ENCODE data around the gene SCFD2. TPM values are rescaled to one million over a fixed set of nuclear protein-coding genes. Genes with fewer than 3 reads are reported as not detected.
A peak's percentile ranks its signal among the peaks of the same experiment; 100 is the strongest.

Gene SCFD2
- total and polyA plus RNA-seq, 8 donors = 11.4 to 26.6 (median 13.7) TPM

DNA sequence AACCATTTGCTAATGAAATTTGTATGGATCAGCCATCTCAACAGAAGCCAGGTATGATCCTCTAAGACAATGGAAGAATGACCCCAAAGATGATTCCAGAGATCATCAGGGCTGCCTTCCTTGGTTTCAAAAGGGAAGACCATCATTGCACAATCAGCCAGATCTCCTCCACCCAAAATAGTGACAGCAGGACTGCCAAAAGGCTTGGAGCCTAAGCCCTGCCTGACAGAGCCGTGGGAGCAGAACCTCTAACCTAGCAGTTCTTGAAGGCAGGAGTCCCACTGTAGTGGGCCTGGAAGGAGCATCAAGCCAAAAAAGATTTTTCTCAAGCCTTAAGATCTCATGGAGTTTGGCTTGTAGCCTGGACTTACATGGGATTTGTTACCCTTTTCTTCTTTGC, 277.7 kb downstream of the SCFD2 start:
- no peak overlapping the region for H3K27ac ChIP-seq

DNA sequence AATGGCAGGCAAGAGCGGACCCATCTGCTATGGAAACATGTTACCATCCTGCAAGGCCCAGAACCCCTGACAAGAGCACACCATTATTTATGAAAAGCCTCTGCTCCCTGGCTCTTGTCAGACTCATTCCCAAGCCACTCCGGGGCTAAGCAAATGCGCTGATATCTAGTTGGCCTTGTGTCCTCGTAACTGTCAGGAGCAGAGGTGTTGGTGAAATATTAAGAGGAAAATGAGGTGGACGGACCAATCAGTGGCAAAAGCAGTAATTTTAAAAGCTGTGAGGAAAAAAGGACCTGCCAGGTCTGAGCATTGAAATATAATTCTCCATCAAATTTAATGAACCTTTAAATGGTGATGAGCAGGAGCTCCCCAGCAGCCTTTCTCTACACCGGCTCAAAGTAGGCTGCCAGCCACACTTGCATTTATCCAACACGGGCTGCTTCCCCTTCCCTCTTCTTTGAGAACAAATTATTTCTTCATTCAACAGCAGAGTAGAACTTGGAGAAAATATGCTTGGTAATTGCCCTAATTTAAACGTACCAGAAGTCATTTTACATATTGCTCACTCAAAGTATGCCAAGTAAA, 289.4 kb downstream of the SCFD2 start:
- TF ChIP-seq, protein P1, sequence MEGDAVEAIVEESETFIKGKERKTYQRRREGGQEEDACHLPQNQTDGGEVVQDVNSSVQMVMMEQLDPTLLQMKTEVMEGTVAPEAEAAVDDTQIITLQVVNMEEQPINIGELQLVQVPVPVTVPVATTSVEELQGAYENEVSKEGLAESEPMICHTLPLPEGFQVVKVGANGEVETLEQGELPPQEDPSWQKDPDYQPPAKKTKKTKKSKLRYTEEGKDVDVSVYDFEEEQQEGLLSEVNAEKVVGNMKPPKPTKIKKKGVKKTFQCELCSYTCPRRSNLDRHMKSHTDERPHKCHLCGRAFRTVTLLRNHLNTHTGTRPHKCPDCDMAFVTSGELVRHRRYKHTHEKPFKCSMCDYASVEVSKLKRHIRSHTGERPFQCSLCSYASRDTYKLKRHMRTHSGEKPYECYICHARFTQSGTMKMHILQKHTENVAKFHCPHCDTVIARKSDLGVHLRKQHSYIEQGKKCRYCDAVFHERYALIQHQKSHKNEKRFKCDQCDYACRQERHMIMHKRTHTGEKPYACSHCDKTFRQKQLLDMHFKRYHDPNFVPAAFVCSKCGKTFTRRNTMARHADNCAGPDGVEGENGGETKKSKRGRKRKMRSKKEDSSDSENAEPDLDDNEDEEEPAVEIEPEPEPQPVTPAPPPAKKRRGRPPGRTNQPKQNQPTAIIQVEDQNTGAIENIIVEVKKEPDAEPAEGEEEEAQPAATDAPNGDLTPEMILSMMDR (IDR thresholded peaks at IDR 0.05) = no peak
- no peaks in the 10 kb centered on the region for H3K9me3 ChIP-seq
- no peaks in the 10 kb centered on the region for H3K4me1 ChIP-seq
- intact Hi-C loops (cut with DNase I) = no loop called here
- peak in 2 of 4 donors; percentile 75 to 82 for DNase-seq
- H3K4me3 ChIP-seq = no peak overlapping the region
- ATAC-seq = no peak
- H3K27me3 ChIP-seq = no peaks in the 10 kb centered on the region
- no peak overlapping the region for H3K27ac ChIP-seq
- H3K36me3 ChIP-seq = no peaks in the 10 kb centered on the region

More for the DNA sequence above, 277.7 kb downstream of the SCFD2 start:
- H3K36me3 ChIP-seq = no peaks in the 10 kb centered on the region
- no peak for ATAC-seq
- H3K9me3 ChIP-seq = peaks cover 0 to 34% of the 10 kb centered on the region in 2 donors
- H3K27me3 ChIP-seq = no peaks in the 10 kb centered on the region
- no peak for DNase-seq
- intact Hi-C loops (cut with DNase I) = no loop called here
- TF ChIP-seq, protein P1 (IDR thresholded peaks at IDR 0.05) = no peak
- H3K4me3 ChIP-seq = no peak overlapping the region
- no peaks in the 10 kb centered on the region for H3K4me1 ChIP-seq

DNA sequence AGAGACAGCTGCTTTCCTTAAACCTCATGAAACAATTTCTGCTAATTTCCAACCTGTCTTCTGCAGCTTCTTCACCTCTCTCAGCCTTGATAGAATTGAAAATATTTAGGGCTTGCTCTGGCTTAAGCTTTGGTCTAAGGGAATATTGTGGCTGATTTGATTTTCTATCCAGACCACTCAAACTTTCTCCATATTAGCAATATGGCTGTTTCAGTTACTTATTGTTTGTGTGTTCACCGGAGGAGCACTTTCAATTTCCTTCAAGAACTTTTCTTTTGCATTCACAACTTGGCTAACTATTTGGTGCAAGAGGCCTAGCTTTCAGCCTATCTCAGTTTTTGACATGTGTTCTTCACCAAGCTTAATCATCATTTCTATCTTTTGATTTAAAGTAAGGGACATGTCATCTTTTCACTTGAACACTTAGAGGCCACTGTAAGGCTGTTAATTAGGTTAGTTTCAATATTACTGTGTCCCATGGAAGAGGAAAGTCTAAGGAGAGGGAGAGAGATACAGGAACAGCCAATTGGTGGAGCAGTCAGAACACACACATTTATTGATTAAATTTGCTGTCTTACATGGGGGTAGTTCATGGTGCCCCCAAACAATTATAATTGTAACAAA, 290.6 kb downstream of the SCFD2 start:
- no peak overlapping the region for H3K27ac ChIP-seq
- ATAC-seq = no peak
- H3K36me3 ChIP-seq = no peaks in the 10 kb centered on the region
- DNase-seq = no peak
- no peaks in the 10 kb centered on the region for H3K27me3 ChIP-seq
- no peak overlapping the region for H3K4me3 ChIP-seq
- H3K4me1 ChIP-seq = no peaks in the 10 kb centered on the region
- intact Hi-C loops (cut with DNase I) = no loop called here
- no peaks in the 10 kb centered on the region for H3K9me3 ChIP-seq
- TF ChIP-seq, protein P1 (IDR thresholded peaks at IDR 0.05) = no peak

DNA sequence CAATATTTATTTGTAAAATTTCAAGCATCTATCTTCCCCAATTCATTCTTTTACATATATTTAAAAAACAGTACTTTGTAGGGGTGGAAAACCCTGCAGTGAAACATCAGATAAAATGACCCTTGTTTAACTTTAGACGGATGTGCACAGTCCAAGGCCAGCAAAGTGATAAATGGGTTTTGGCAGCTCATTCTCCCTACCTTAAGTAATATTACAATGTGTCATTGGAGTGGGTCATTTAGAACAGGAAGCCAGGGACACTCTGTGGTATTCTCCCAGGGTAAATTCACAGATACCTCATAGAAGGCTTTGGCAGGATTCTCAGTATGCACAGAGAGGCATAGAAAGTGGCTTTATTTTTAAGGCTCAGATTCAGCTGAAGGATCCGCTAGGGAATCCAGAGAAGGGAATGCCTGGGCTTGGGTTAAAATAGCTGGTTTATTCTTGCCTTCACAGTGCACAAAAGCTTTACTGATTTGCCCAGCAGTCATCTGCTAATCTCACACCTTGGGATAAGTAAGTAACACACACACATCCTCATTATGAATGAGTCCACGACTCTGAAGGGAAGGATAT, 297.0 kb downstream of the SCFD2 start:
- TF ChIP-seq, protein P1 (IDR thresholded peaks at IDR 0.05) = no peak

DNA sequence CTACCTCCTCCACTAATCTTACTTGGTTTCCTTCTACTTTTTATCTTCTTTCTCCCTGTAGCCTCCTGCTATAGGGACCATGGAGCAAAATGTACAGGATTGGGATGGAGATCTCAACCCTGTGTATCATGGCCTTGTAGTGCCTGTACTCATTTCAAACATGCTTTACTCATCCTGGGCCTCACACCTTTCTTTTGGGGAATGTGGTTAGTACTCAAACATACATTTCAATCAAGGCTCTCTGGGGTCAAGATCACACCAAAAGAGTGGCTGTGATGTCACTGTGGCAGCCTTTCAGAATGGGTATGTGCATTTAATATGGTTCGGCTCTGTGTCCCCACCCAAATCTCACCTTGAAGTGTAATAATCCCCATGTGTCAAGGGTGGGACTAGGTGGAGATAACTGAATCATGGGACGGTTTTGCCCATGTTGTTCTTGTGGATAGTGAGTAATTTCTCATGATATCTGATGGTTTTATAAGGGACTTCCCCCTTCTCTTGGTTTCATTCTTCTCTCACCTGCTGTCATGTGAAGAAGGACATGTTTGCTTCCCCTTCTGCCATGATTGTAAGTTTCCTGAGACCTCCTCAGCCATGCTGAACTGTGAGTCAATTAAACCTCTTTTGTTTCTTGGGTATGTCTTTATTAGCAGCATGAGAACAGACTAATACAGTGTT, 298.6 kb downstream of the SCFD2 start:
- H3K27ac ChIP-seq = no peak overlapping the region
- no peak for ATAC-seq
- H3K27me3 ChIP-seq = no peaks in the 10 kb centered on the region
- intact Hi-C loops (cut with DNase I) = no loop called here
- no peaks in the 10 kb centered on the region for H3K4me1 ChIP-seq
- H3K9me3 ChIP-seq = peaks cover 0 to 12% of the 10 kb centered on the region in 2 donors
- H3K4me3 ChIP-seq = no peak overlapping the region
- TF ChIP-seq, protein P1 (IDR thresholded peaks at IDR 0.05) = no peak
- no peak for DNase-seq
- no peaks in the 10 kb centered on the region for H3K36me3 ChIP-seq

More for the DNA sequence above, 297.0 kb downstream of the SCFD2 start:
- Histone ChIP-seq H3K4me3 (no peak overlapping the region), H3K9me3 (peaks cover 0 to 12% of the 10 kb centered on the region in 2 donors), H3K4me1 (no peaks in the 10 kb centered on the region), H3K36me3 (no peaks in the 10 kb centered on the region), H3K27ac (no peak overlapping the region), H3K27me3 (no peaks in the 10 kb centered on the region)
- no peak for DNase-seq
- intact Hi-C loops (cut with DNase I) = no loop called here
- ATAC-seq = no peak

Data from left lung (tissue), 10 donors.